Breast epithelium (tissue), 4 donors: ENCODE measurements around the gene FSIP1. TPM values are rescaled to one million over a fixed set of nuclear protein-coding genes. Genes with fewer than 3 reads are reported as not detected.

ENCODE experiments used
- DNase-seq, 2 donors: peaks; one replicate each; pipeline ENCODE4 v3.0.0-alpha.2; 2019; ENCODE audit warnings: low spot score in 2 of 2
- H3K27ac ChIP-seq, 2 donors: fragments of 200-600 bp; sonication (generic) in 1 of 2; one replicate each; pipeline ENCODE4 v1.5.1; 2016 to 2019; ENCODE audit warnings: mild to moderate bottlenecking in 1 of 2
- H3K27me3 ChIP-seq, 2 donors: fragments of 200-600 bp; sonication (generic) in 1 of 2; one replicate each; pipeline versions ENCODE4 v1.5.1 to v1.6.0; 2017 to 2019; ENCODE audit warnings: control low read depth in 1 of 2, mild to moderate bottlenecking in 1 of 2
- H3K36me3 ChIP-seq: fragments of 200-600 bp; one replicate; pipeline ENCODE4 v1.5.1; 2019
- H3K4me1 ChIP-seq, 2 donors: fragments of 200-600 bp; sonication (generic); one replicate each; pipeline ENCODE4 v1.5.1; 2016 to 2019; ENCODE audit warnings: control low read depth in 1 of 2
- H3K4me3 ChIP-seq, 3 donors: fragments of 200-600 bp; sonication (generic); 1 replicate in 2 of 3; 2 replicates in 1 of 3; pipeline ENCODE4 v1.5.1; 2016 to 2019; ENCODE audit warnings: mild to moderate bottlenecking in 3 of 3, moderate library complexity in 2 of 3
- H3K9me3 ChIP-seq, 2 donors: fragments of 200-600 bp; sonication (generic) in 1 of 2; one replicate each; pipeline ENCODE4 v1.5.1; 2016 to 2019; ENCODE audit warnings: control low read depth in 1 of 2
- POLR2A ChIP-seq: fragments of 450-650 bp; IDR thresholded peaks from one replicate; pipeline ENCODE4 v1.6.1; 2016; ENCODE audit warnings: antibody characterized with exemption, mild to moderate bottlenecking, moderate library complexity
- POLR2AphosphoS5 ChIP-seq, 3 donors: sonication (generic); formaldehyde crosslinking; IDR thresholded peaks; one replicate each; pipeline ENCODE4 v1.6.1; 2017; ENCODE audit warnings: antibody characterized with exemption in 3 of 3
- intact Hi-C: fragments of 100-400 bp; cut with DNase I; formaldehyde crosslinking; loops from one replicate; pipeline ENCODE4 v1.15.1; 2023; ENCODE audit warnings: low total_unique reads
- total RNA-seq, 3 donors: library from RNA; depleted of rRNA; stranded (reverse); fragments of >200 nt; gene quantifications; one replicate each; pipeline ENCODE4 v1.1.0, GENCODE V29; 2016
- TF ChIP-seq, protein P1 (sequence below), 3 donors: fragments of 450-650 bp; IDR thresholded peaks; one replicate each; pipeline ENCODE4 v1.5.1; 2016 to 2017; ENCODE audit warnings: antibody characterized with exemption in 3 of 3, mild to moderate bottlenecking in 3 of 3, moderate library complexity in 3 of 3

Gene FSIP1
- total RNA-seq, 3 donors from 2014 or later = 0.32 to 23.3 (median 16.2) TPM

DNA sequence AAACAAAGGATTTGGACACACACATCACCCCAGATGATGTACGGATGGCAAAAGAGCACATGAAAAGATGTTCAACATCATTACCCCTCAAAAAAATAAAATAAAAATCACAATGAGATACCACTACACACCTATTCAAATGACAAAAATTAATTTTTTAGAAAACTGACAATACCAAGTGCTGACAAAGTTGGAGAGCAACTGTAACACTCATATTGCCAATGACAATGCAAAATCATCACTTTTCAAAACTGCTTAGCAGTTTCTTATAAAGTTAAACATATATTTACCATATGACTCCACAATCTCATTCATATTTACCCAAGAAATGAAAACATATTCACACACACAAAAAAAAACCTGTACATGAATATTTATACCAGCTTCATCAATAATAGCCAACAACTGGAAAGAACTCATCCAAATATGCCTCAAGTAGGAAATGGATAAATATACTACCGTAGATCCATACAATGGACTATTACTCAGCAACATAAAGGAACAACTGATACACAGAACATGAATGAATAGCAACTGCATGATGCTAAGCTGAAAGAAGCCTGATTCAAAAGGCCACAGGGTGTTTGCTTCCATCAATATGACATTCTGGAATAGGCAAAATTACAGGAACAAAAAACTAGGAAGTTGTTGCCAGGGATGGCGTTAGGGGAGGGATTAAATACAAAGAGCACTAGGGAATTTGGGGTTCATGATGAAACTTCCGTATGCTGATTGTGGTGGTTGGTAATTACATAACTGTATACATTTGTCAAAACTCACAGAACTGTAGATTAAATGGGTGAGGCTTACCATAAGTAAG lies 1.3 kb downstream of the FSIP1 start:
- Histone ChIP-seq H3K4me1 (peaks cover 0 to 6% of the 10 kb centered on the region in 2 donors), H3K36me3 (no peaks in the 10 kb centered on the region), H3K9me3 (no peaks in the 10 kb centered on the region), H3K27ac (peak overlapping the region in 1 of 2 donors; percentile 94), H3K4me3 (no peak overlapping the region), H3K27me3 (no peaks in the 10 kb centered on the region)
- TF ChIP-seq POLR2A (no peak), POLR2AphosphoS5 (IDR thresholded peaks at IDR 0.05) (no peak)
- TF ChIP-seq, protein P1, sequence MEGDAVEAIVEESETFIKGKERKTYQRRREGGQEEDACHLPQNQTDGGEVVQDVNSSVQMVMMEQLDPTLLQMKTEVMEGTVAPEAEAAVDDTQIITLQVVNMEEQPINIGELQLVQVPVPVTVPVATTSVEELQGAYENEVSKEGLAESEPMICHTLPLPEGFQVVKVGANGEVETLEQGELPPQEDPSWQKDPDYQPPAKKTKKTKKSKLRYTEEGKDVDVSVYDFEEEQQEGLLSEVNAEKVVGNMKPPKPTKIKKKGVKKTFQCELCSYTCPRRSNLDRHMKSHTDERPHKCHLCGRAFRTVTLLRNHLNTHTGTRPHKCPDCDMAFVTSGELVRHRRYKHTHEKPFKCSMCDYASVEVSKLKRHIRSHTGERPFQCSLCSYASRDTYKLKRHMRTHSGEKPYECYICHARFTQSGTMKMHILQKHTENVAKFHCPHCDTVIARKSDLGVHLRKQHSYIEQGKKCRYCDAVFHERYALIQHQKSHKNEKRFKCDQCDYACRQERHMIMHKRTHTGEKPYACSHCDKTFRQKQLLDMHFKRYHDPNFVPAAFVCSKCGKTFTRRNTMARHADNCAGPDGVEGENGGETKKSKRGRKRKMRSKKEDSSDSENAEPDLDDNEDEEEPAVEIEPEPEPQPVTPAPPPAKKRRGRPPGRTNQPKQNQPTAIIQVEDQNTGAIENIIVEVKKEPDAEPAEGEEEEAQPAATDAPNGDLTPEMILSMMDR (IDR thresholded peaks at IDR 0.05) = no peak
- no peak for DNase-seq
- intact Hi-C loops = no loop called here

DNA sequence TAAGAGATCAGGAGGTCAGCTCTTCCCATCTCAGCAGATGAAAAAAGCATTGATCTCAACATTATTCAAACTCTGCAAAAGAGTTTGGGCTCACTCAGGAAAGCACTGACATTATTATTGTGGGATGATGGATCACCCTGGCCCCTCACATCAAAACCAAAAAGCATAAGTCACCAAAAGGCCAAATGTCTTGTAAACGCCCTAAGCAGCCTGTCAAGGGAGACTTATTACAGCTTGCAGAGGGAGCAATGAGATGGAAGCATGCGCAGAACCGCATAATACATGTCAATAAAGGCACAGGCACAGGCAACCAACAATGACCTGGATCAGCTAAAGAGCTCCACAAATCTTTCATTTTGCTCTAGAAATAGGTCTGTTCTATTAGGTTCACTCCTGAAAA lies 4.6 kb downstream of the FSIP1 start:
- Histone ChIP-seq H3K4me1 (no peaks in the 10 kb centered on the region), H3K27me3 (no peaks in the 10 kb centered on the region), H3K9me3 (no peaks in the 10 kb centered on the region), H3K27ac (no peak overlapping the region), H3K4me3 (no peak overlapping the region), H3K36me3 (no peaks in the 10 kb centered on the region)
- intact Hi-C loops = no loop called here
- DNase-seq = no peak
- TF ChIP-seq POLR2AphosphoS5 (IDR thresholded peaks at IDR 0.05) = no peak
- TF ChIP-seq, protein P1 (IDR thresholded peaks at IDR 0.05) = no peak
- TF ChIP-seq POLR2A = no peak

DNA sequence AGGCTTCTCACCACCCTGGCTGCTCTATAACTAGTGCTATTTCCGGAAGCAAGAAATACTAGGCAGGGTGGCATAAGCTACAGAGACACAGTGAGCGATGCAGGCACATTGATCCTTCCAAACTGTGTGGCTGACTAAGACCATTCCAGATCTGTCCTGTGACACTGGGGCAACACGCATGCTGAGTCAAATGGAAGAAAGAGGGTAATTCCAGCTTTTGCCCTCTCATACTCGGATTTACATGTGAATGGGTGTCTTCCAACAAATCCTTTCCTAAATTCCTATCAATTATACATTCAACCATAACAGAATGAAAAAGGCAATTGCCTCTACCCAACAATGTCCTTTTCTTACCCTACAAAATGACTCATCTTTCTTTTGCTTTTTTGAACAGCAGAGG lies 5.1 kb downstream of the FSIP1 start:
- H3K27ac ChIP-seq = no peak overlapping the region
- no peak overlapping the region for H3K4me3 ChIP-seq
- intact Hi-C loops = no loop called here
- no peaks in the 10 kb centered on the region for H3K4me1 ChIP-seq
- H3K27me3 ChIP-seq = no peaks in the 10 kb centered on the region
- no peaks in the 10 kb centered on the region for H3K36me3 ChIP-seq
- H3K9me3 ChIP-seq = no peaks in the 10 kb centered on the region
- no peak for DNase-seq
- TF ChIP-seq, protein P1 (IDR thresholded peaks at IDR 0.05) = no peak
- TF ChIP-seq POLR2AphosphoS5 (IDR thresholded peaks at IDR 0.05) = no peak
- no peak for TF ChIP-seq POLR2A

DNA sequence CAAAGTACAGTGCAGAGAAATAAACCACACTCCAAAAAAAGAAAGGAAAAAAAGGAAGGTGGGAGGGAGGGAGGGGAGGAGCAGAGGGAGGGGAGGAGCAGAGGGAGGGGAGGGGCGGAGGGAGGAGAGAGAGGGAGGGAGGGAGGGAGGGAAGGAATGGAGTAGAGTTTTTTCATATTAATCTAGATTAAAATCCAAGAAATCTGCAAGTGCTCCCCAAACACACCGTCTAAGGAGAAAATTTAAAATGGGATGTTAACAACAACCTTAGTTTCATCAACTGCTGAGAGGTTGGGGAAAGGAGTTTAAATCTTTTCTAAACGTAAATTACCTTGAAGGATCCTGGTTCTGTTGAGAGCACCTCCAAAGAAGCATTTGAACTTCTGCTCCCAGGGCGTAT lies 6.6 kb downstream of the FSIP1 start:
- H3K36me3 ChIP-seq = no peaks in the 10 kb centered on the region
- intact Hi-C loops = no loop called here
- no peaks in the 10 kb centered on the region for H3K27me3 ChIP-seq
- no peak overlapping the region for H3K4me3 ChIP-seq
- H3K27ac ChIP-seq = no peak overlapping the region
- TF ChIP-seq POLR2A (no peak), POLR2AphosphoS5 (IDR thresholded peaks at IDR 0.05) (no peak)
- TF ChIP-seq, protein P1 (IDR thresholded peaks at IDR 0.05) = no peak
- H3K4me1 ChIP-seq = no peaks in the 10 kb centered on the region
- no peak for DNase-seq
- no peaks in the 10 kb centered on the region for H3K9me3 ChIP-seq

DNA sequence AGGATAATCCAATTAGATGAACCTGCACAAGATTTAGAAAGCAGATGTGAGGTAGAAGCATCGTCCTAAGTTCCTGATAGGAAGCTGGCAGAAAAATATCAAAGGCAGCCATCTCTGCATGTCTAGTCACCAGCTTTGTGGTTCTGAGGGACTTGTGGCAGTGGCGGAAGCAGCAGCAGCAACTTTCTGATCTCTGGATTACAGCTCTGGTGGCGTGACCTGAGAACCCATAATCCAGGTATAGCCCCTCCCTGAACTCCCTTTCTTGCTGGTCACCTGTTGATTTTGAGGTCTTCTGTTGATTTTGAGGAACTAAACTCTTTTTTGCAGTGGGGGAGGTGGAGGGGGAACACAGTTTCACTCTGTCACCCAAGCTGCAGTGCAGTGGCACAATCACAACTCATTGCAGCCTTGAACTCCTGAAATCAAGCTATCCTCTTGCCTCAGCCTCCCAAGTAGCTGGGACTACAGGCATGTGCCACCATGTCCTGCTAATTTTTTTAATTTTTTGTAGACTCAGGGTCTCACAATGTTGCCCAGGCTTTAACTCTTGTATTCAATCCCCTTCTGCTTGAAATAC lies 7.9 kb downstream of the FSIP1 start:
- no peak for DNase-seq
- Histone ChIP-seq H3K36me3 (no peaks in the 10 kb centered on the region), H3K27me3 (no peaks in the 10 kb centered on the region), H3K4me1 (no peaks in the 10 kb centered on the region), H3K27ac (no peak overlapping the region), H3K4me3 (no peak overlapping the region), H3K9me3 (no peaks in the 10 kb centered on the region)
- TF ChIP-seq POLR2AphosphoS5 (IDR thresholded peaks at IDR 0.05) = no peak
- TF ChIP-seq, protein P1 (IDR thresholded peaks at IDR 0.05) = no peak
- TF ChIP-seq POLR2A = no peak
- intact Hi-C loops = no loop called here
